DMS114 treated with DMSO at 0.1 percent for 48 hours (cell line): Measurements from ENCODE around the gene TOX2.

Experiments
- DNase-seq: peaks from one replicate; lab custom pipeline; 2025; ENCODE audit not compliant: unreplicated experiment; lab: John Stamatoyannopoulos, UW

The TOX2 gene

DNA sequence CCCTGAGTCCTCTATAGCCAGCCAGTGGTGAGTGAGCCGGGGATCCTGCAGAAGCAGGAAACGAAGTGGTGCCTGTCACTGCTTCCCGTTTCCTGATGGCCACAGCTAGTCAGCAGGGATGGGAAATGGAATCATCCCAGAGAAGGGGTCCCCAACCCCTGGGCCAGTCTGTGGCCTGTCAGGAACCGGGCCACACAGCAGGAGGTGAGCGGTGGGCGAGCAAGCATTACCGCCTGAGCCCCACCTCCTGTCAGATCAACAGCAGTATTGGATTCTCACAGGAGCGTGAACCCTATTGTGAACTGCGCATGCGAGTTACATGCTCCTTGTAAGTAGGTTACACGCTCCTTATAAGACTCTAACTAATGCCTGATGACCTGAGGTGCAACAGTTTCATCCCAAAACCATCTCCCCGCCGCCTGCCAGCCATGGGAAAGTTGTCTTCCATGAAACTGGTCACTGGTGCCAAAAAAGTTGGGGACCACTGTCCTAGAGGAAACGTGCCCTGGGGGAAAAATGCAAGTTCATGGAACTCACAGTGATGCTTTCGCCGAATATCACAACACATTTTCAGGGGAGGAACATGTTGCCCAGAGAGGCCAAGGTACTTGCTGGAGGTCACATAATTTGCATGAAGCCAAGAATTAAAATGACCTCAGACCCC is 158.5 kb downstream of the TOX2 start:
- DNase-seq: no peak

DNA sequence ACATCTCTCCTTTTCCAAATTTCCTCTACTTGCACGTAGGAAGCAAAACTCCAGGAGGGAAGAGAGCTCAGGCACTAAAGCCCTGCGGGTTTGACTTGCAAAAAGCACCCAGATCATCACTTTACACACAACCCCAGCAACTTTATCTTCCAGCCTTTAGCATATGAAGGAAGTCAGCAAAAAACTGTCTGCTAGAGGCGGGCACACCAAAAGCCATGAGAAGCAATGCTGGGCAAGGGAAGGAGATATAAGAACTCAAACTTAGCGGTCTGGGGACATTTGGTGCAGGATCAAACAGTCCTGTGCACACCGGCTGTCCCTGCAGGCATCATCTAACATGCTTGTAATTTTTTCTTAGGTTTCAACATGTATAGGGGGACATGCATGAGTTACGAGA is 159.0 kb downstream of the TOX2 start:
- no peak for DNase-seq

DNA sequence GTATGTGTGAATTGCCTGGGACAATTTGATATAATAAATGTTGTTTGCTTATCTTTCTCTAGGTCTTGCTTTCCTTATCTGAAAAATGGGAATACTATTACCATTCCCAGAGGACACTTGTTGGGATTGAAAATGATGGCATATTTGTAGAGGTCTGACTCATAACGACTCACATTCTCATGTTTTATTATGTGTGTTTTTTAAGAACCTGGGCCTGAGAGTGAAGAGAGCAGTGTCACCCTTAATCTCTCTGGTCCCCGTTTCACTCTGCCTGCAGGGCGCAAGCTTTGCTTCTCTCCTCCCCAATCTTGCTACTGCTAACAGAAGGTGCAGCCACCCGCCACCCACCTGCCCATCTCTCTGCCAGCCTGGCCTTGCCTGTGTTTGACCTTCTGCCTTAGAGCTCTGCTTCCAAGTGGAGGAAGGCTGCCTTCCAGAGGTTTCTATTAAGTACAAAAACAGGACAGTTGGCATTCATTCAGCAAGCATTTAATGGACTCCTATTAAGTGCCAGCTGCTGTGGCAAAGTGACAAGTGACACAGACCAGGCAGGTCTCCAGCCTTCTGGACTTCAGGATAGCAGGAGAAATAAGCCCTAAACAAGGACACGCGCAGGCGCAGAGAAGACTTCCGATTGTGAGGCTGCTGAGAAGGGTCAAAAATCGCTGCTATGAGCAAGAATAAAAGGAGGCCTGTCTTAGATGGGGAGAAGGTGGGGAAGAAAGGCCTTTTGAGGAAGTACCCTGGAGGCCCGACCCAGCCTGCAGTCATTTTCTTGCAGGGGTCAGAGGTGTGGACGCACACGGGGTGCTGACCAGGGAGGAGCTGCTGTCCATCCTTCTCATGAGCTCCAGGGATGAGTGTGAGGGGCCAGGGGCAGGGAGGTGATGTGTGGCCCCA is 159.8 kb downstream of the TOX2 start:
- no peak for DNase-seq

DNA sequence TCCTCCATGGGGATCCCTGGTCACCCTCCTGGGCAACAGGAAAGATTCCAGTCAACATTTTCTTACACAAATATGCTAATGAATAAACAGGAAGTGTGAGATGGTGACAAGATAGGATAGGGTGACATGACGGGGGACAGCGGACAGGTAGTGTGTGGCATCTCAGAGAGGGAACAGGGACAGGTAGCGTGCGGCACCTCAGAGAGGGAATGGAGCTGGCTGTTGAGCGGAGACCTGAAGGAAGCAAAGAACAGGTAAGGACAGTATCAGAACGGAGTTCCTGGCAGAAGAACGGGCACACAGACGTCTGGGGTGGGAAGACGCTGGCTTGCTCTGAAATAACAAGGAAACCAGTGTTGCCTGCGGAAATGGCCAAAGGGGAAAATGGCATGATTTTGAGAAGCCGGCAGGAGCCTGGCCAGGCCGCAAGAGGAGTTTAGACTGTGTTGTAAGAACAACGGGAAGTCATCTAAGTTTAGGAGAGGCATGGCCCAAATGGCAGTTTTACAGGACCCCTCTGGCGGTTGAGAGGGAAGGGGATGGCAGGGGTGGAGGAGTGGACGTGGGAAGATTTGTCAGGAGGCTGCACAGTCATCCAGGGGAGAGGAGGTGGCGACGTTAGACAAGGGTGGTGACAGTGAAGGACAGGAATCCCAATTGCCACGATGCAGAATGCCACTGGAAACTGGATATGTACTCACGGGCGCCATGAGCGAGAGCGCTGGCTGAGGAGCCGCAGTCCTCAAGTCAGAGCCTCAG is 160.7 kb downstream of the TOX2 start:
- no peak for DNase-seq

DNA sequence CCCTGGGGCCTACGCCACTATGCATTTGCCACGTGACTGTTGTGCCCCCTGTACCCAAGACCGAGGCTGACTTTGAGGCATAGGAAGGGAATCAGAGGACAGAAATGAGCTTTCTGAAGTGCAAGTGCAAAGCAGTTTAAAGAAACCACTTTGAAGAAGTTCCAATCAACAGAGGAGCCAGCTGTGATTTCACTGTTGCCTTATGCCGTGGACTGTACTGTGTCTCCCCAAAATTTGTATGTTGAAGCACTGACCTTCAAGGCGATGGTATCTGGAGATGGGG is 161.2 kb downstream of the TOX2 start:
- DNase-seq: no peak

DNA sequence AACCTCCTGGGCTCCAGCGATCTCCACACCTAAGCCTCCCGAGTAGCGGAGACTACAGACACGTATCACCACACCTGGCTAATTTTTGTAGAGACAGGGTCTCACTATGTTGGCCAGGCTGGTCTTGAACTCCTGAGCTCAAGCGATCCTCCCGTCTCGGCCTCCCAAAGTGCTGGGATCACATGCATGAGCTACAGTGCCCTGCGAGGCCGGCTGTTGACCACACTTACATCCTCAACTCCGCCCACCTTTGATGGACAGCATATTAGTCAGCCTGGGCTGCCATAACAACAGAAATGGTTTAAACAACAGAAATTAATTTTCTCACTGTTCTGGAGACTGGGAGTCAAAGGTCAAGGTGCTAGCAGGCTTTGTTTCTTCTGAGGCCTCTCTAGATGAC is 164.6 kb downstream of the TOX2 start:
- no peak for DNase-seq

DNA sequence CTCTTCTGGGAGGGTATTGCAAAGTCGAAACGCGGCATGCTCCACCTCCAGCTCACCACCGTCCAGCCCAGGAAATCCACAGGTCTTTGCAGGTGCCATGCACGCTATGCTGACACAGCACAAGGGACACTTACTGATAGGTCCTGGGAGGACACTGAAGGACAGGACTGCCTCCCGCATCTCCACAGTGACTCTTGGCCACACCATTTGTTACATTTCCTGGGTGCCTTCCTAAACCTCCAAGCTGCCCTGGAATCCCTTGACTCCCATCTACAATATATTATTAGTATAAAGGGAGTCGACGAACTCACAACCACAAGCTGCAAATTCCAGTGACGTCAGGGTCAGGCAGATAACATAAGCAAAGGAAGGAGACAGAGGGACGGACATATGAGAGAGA is 165.4 kb downstream of the TOX2 start:
- DNase-seq: no peak

DNA sequence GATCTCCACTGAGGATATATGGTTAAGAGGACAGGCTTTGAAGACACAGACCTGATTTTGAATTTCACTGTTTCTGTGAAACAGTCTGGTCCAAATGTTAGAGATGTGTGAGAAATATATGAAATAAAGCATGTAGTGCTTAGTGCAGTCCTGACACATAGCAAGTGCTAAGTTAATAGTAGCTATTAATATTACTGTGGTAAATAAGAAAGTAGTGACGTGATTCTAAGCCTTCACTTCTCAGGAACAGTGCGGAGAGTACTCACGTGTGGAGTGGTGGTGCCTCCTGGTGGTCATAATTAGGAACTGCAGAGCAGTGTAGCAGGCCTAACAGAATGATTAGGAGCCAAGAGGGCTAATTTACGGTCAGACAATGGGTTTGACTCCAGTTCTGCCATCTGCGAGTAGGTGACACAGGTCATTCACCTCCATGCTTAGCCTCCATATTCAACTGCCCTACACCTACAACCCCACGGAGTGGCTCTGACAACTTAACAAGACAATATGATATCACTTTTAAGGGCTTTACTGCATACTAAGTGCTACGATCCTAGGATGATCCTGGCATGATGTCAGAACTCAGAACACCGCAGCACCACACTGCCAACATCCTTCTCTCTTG is 166.1 kb downstream of the TOX2 start:
- peak; percentile 54 for DNase-seq

DNA sequence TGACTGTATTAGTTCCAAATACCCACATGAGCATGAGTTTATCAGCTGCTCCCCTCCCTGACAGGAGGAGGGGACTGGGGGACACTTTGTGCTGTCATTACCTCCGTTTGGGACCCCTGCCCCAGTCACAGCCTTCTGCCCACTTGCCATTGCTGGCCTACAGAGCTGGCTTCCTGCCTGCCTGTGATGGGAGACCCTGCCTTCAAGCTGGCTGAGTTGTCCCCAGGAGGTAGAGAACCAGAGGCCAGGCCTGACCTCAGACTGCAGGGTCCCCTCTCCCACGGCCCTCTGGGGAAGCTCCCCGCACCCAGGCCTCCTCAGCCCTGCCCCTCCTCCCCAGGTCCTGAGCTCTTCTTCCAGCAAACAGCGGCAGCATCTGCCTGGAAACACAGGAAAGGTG is 166.8 kb downstream of the TOX2 start:
- no peak for DNase-seq

DNA sequence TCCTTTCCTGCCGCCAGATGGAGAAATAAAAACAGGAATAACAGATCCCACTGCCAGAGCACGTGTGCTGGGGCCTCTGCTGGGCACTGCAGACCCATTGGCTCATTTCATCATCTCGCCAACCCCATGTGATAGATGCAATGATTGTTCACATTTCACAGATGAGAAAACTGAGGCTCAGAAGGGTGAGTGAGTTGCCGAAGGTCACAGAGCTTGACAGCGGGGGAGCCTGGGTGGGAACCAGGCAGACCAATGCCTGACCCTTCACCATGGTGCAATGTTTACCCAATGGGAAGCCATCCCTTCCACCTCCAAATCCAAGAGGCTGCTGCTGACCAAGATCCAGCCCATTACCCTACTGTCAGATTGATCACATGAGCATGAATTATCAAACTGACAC is 167.2 kb downstream of the TOX2 start:
- DNase-seq: no peak

DNA sequence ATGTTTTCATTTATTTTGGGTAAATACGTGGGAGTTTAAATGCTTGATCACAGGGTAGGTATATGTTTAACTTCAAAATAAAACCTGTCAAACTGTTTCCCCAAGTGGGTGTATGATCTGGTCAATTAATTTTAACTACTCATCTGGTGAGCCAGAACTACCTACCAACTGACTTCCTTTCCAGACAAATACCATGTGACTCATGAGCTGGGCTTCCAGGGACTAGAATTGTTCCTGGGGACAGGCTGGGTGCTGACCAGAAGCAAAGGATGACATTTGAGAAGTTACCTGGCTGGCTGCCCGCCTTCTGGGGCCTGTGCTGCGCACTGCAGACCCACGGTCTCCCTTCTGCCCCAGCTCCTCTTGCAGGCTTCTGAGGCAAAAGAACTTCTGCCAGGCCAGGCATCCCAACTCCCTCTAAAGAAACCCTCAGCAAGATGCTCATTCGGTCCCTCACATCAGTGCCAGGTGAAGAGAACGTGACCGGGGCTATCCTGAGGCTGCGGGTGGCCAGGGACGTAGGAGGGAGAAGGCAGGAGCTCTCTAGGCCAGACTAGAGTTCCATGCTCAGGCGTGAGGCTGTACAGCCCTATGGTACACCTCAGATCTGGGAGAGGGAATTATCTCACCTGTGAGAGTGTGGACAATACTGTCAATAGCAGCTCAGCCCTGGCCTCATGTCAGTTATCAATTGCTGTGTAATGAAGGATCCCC is 168.7 kb downstream of the TOX2 start:
- DNase-seq: no peak

DNA sequence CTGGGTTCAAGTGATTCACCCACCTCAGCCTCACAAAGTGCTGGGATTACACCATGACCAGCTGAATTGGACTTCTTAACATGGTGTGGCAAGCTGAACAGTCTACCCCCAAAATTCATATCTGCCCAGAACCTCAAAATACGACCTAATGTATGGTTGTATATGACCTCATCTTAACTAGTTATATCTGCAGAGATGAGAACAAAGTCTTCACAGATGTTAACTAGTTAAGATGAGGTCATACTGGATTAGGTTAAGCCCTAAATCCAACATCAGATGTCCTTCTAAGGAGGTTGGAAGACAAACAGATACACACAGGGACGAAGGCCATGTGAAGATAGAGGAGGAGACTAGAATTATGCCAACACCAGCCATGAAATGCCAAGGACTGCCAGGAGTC is 169.8 kb downstream of the TOX2 start:
- no peak for DNase-seq

DNA sequence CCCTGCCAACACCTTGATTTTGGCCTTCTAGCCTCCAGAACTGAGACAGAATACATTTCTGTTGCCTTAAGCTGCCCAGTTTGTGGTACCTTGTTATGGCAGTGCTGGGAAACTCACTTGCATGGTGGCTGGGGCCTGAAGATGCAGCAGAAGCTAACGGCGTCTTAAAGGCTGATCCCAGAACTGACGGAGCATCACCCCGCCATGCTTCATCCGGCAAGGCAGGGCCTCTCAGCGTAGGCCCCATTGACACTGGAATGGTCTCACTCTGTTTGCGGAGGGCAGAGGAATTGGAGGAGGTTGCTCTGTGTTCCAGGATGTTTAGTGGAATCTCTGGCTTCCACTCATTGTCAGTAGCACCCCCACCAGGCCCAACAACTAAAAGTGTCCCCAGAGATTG is 170.2 kb downstream of the TOX2 start:
- no peak for DNase-seq

DNA sequence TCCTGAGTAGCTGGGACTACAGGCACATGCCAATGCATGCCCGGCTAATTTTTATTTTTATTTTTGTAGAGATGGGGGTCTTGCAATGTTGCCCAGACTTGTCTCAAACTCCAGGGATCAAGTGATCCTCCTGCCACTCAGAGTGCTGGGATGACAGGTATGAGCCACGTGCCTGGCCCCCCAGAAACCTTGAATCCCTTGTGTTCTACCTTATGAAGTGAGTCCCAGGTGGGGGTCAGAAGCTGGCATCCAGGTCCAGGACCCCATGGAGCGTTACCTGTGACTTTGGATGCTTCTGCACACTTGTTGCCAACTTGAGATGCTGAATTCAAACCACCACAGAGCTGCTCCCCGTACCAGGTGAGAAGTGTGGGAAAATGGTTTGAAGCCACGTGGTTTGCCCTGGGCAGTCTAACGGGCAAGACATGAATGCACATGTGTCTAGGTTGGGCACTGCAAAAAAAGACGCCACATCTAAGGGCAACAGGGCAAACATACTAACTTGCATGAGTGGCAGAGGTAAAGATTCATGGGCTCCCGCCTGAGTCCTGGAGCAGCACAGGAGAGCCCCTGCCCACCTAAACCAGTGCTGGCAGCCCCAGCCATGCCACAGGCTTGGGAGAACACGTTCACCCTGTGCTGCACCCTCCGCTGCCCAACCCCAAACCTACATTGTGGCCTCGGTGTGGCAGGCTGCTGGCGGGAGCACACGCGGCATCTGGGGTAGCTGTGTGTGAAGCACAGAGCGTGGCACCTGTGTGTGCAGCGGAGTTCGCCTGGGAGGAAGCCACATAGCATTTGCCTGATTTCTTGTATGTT is 171.2 kb downstream of the TOX2 start:
- no peak for DNase-seq

DNA sequence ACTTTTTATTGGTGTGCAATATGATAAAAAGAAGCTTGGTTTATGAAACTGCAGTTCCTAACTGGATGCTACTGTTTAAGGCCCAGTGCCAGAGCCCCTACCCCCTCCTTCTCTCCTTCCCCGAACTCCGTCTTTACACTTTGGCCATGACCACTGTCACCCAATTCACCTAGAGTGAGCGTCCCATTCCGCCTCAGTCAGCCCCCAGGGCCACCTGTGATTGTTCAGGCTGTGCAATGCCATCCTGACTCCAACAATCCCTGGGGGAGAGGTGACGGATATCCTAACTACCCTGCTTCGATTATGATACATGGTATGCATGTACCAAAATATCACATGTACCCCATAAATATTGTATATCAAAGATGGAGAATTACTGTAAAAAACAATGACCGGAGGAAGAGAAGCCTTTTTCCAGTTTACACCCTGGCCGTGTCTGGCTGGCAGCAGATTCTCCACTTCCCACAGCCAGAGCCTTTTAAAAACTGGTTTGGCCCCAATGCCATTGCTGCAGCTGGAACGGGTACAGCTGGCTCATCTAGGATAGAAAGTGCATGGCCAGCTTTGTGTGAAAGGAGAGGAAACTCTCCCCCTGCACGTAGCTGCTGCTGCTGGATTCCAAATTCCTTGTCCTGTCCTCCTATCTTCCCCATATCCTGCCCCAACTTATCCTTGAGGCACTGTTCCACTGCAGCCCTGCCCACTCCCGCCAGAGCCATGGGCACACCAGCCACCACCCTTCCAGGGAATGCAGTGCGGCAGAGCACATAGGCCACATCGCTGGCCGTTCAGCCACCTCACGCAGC is 172.6 kb downstream of the TOX2 start:
- no peak for DNase-seq

DNA sequence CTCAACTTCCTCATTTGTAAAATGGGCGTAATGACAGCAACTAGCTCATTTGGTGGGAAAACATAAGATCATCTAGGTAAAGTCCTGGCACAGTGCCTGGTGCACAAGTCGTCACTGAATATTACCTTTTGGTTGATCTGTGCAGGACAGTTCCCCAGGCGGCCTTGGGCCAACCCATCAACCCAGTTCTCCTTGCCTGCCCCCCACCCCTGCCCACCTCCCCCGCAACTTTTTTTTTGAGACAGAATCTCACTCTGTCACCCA is 173.1 kb downstream of the TOX2 start:
- DNase-seq: no peak

DNA sequence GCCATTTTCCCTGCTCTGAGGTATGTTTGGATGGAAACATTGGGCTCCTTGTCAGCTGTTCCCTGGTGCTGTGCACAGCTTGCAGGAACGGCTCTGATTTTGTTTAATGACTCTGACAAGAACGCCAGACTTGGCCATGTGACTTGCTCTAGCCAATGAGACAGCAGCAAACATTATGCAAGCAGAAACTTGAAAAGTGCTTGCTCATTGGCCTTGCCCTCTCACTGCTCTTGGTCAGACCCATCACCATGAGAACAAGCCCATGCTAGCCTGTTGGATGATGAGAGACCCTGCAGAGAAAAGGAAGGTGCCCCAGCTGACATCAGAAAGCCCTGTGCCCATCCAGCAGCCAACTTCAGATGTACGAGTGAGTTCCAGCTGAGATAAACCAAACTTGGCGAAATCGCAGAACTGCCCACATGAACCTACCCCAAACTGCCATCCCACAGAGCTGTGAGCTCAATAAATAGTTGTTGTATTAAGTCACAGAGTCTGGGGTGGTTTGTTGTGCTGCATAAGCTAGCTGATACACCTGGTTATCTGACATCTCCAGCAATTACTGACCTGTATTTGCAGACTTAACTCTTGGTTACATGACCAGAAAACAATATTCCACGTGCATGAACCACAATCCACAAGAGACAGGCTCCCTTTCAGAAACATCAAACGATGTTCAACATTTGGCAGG is 175.5 kb downstream of the TOX2 start:
- DNase-seq: no peak

DNA sequence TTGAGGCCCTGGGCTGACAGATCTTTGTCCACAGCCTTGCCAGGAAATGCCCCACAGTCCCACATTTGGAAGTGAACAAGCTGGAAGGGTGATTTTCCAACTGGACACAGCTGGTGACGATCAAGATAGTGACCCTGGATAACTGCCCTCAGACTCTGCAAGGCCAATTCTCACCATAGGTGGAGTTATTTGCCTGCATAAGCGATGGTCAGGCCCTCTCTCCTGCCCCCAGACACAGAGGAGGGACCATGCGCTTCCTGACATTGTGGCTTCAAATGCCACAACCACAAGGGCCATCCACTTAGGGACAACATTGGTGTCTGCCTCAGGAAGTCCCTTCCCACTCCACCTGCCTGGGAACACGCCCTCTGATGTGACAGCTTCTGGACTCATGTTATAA is 176.4 kb downstream of the TOX2 start:
- DNase-seq: no peak
